ENCODE measurements around the gene GLI2.

Gene GLI2
- total RNA-seq = 0 to 0.20 reads per million in 2 donors

- DNase-seq = peak in 1 of 5 experiments; percentile 59
These were observed at the start of gene GLI2 for GRCh38 chr2:120735746-120736170. Gene GLI2 (plus strand): TSS chr2:120735868. CDS start chr2:120797321, 61,453 bp downstream.

- DNase-seq = no peak
These were observed 49.7 kb upstream of the GLI2 start for GRCh38 chr2:120685974-120686297.

- no peak for DNase-seq
These were observed 49.0 kb upstream of the GLI2 start for GRCh38 chr2:120686511-120687168.

GRCh38 chr2:120687210-120687609 lies 48.5 kb upstream of the GLI2 start:
- no peak for DNase-seq

GRCh38 chr2:120690521-120690920 lies 45.1 kb upstream of the GLI2 start:
- DNase-seq = no peak

- DNase-seq = no peak
These were observed 44.3 kb upstream of the GLI2 start for GRCh38 chr2:120691410-120691809.

- DNase-seq = no peak
These were observed 43.0 kb upstream of the GLI2 start for GRCh38 chr2:120692691-120693090.

GRCh38 chr2:120693121-120693520 lies 42.5 kb upstream of the GLI2 start:
- DNase-seq = no peak

GRCh38 chr2:120694034-120694433 lies 41.6 kb upstream of the GLI2 start:
- DNase-seq = no peak

- DNase-seq = no peak
These were observed 38.2 kb upstream of the GLI2 start for GRCh38 chr2:120697471-120697870.

- no peak for DNase-seq
These were observed 36.4 kb upstream of the GLI2 start for GRCh38 chr2:120699292-120699691.

- DNase-seq = no peak
These were observed 35.0 kb upstream of the GLI2 start for GRCh38 chr2:120700659-120701058.

GRCh38 chr2:120701096-120701495 lies 34.6 kb upstream of the GLI2 start:
- no peak for DNase-seq

GRCh38 chr2:120701499-120701898 lies 34.2 kb upstream of the GLI2 start:
- no peak for DNase-seq

- no peak for DNase-seq
These were observed 33.6 kb upstream of the GLI2 start for GRCh38 chr2:120702061-120702460.

- no peak for DNase-seq
These were observed 32.9 kb upstream of the GLI2 start for GRCh38 chr2:120702801-120703200.

- DNase-seq = no peak
These were observed 32.2 kb upstream of the GLI2 start for GRCh38 chr2:120703330-120703994.

GRCh38 chr2:120704696-120705095 lies 31.0 kb upstream of the GLI2 start:
- DNase-seq = no peak

- no peak for DNase-seq
These were observed 27.9 kb upstream of the GLI2 start for GRCh38 chr2:120707816-120708215.

- no peak for DNase-seq
These were observed 26.6 kb upstream of the GLI2 start for GRCh38 chr2:120708944-120709607.

GRCh38 chr2:120709608-120710041 lies 26.0 kb upstream of the GLI2 start:
- no peak for DNase-seq

GRCh38 chr2:120710256-120710655 lies 25.4 kb upstream of the GLI2 start:
- DNase-seq = no peak

GRCh38 chr2:120711694-120712093 lies 24.0 kb upstream of the GLI2 start:
- DNase-seq = no peak

GRCh38 chr2:120712180-120712681 lies 23.4 kb upstream of the GLI2 start:
- peak in 1 of 5 experiments; percentile 13 for DNase-seq

Measured in T-helper 2 cell (primary cell).